Retinal pigment epithelial cell (primary cell): ENCODE measurements around the gene CD2BP2.

ENCODE experiments used
- DNase-seq: peaks from one replicate; pipeline ENCODE4 v3.0.0-alpha.2; 2010; ENCODE audit warnings: low read depth
- H3K4me3 ChIP-seq: 2 replicates; pipeline ENCODE4 v1.5.1; 2011; ENCODE audit warnings: mild to moderate bottlenecking, low read length, control low read depth, moderate library complexity
- TF ChIP-seq, protein P1 (sequence below): conservative IDR thresholded peaks from 2 replicates; pipeline ENCODE4 v1.5.1; 2011; ENCODE audit warnings: low read depth, low read length, control low read depth, inconsistent platforms

CD2BP2 gene

DNA sequence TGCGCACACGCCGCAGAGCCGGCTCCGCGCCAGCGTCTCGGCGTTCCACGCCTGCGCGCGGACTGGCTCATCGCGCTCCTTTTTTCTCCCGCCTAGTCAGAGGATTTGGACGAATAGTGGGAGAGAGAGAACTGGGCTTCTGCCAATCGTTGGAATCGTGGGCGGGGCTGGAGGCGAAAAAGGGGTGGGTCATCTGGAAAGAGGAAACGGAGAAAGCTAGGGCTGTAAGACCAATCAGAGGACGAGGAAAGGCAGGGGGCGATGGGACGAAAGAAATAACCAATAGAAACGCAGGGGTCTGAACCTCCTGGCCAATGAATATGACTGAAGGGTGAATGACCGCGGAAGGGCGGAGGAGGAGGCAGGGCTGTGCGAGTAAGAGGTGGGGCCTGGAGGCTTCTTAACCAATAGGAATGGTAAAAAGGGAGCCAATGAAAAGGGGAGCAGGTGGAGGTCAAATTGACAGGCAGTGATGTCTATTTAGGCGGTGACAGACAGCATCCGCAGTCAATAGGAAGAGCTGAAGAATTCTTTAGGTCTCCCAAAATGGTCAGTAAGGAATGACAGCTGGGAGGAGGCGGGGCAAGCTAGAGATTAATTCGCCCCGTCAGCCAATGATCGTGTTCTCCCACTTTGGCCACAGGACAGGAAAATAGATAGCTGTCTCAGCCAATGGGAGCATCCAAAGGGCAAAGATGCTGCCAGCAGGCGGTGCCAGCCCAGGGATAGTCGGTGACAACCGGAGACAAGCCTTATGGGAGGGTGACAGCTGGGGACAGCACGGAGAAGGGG is 15.5 kb upstream of the CD2BP2 start, which contains the start of gene TBC1D10B:
TSS of gene TBC1D10B (minus strand) at position 39 of the 792 bp plus-strand sequence. CDS start 311 bp downstream, outside the sequence.
- TF ChIP-seq, protein P1, sequence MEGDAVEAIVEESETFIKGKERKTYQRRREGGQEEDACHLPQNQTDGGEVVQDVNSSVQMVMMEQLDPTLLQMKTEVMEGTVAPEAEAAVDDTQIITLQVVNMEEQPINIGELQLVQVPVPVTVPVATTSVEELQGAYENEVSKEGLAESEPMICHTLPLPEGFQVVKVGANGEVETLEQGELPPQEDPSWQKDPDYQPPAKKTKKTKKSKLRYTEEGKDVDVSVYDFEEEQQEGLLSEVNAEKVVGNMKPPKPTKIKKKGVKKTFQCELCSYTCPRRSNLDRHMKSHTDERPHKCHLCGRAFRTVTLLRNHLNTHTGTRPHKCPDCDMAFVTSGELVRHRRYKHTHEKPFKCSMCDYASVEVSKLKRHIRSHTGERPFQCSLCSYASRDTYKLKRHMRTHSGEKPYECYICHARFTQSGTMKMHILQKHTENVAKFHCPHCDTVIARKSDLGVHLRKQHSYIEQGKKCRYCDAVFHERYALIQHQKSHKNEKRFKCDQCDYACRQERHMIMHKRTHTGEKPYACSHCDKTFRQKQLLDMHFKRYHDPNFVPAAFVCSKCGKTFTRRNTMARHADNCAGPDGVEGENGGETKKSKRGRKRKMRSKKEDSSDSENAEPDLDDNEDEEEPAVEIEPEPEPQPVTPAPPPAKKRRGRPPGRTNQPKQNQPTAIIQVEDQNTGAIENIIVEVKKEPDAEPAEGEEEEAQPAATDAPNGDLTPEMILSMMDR = peak; percentile 27
- DNase-seq = peak; percentile 100
- peak within 1 kb of the TSS; percentile 87 for H3K4me3 ChIP-seq

DNA sequence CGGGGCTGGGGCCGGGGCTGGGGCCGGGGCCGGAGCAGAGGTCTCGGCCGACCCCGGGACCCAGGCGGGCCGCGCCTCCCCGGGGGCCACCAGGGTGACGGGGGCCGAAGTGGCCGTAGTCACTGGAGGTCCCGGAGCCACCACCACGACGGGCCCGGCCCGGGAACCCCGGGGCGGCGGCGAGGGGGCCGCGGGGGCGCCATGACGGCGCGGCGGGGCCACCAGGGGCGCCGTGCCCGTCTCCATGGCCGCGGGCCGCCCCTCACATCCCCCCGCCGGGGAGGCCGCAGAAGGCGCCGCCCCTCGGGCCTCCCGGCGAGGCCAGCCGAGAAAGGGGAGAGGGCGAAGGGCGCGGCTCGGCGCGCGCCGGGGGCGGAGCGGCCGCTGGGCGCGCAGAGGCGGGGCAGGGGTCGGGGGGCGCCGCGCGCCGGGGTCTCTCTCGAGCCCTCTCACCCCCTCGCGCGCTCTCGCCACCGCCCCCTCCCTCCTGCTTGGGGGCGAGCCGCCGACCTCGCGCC is 14.9 kb upstream of the CD2BP2 start:
- H3K4me3 ChIP-seq = peak overlapping the region; percentile 87
- TF ChIP-seq, protein P1 = no peak
- DNase-seq = no peak

DNA sequence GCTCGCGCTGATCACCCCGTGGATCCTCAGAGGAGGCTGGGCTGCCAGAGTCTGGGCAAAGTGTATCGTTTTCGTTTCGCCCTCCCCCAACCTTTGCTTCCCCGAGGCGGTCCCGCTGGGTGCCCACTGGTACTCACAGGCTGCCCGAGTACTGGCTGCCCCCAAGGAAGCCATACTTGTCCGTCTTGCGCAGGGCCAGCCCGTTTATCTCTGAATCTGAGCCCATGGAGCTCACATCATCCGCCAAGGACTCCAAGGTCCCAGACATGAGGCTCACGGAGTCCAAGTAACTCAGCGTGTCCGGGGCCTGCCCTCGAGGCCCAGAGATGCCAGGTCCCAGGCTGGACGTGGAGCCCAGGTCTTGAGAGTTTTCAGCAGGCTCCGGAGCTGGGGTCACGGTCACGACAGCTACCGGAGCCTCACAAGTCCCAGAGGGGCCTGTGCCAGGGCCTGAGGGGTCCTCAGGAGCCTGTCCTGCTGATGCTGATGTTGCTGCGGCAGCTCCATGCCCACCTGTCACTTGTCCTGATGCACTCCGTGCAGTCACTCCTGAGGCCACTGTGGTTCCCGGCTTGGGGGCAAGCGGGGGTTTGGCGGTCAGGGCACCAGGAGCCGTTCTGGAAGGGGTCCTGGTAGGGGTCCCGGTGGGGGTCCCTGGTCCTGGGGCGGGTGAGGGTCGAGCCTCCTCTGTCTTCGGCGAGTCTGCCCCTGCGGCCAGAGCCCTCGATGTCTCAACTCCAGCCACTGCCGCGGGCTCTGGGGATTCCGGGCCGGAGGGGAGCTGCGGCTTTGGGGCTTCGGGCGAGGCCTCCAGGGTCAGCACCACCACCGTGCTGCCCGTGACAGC is 14.2 kb upstream of the CD2BP2 start:
- H3K4me3 ChIP-seq = peak overlapping the region; percentile 87
- TF ChIP-seq, protein P1 = no peak
- no peak for DNase-seq

DNA sequence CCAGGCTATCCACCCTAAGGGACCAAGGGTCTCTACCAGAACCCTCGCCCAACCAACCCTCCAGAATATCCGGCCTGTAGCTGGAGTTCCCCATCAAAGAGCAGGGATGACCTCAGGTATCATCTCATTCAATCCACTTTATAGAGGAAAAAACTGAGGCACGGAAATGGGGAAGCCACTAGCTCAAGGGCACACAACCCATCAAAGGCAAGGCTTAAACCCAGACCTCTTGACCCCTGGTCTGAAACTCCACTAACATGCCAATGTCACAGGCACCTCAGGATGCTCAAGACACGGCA is 13.6 kb upstream of the CD2BP2 start:
- no peak for DNase-seq
- TF ChIP-seq, protein P1 = no peak
- H3K4me3 ChIP-seq = peak overlapping the region; percentile 87

DNA sequence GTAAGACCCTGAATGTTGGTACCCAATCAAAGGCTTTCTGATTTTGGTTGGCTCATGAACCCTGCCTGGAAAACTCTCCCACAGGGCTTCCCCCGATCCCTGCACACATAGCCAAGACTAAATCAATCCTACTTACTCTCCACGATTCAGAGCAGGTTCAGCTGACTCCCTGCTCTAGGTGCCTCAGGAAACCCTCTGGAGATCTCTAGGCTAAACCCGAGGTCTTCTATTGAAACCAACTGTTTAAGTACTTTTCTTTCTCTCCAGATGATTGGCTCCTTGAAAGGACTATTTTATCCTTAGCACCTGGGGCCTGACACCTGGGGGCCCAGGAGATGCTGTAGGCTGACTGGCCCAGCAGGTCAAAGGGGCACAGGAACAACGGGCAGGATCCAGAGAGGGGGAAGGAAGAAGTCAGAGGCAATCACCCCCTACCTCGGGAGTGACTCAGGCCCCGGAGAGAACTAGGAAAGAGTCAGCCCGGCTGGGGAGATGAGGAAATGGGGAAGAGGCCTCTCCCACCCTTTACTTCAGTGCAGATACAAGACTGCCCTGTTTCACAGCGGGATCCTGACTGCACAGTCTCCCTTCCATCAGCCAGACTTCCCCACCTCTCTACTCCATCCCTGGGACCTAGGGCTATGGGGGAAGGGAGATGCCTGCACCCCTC is 13.1 kb upstream of the CD2BP2 start:
- peak overlapping the region; percentile 87 for H3K4me3 ChIP-seq
- no peak for DNase-seq
- TF ChIP-seq, protein P1 = no peak

DNA sequence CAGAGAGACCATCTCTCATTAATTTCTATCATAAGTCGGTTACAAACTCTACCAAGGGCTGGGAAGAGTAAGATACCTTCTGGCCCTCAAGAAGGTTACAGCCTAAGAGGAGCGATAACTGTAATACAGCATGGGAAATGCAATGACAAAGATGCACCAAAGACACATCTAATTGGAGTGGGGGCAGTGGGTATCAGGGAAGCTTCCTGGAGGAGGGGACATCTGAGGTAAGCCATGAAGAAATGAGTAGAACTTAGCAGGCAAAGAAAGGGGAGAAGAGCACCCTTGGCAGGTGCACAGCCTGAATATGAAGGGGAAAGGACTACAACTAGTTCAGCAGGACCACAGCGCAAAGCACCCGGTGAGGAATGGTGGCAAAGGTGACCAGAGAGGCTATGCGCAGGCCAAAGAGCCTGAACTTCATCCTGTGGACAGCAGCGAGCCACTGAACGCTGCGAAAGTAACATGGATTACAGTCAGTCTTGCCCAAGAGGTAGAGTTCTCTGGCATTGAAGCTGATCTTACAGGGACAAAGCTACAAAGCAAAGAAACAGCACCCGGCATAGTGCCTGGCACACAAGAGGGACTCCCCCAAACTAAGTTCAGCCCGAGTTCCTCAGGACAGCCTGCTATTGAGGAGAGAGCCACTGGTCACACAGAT is 12.4 kb upstream of the CD2BP2 start:
- TF ChIP-seq, protein P1 = no peak
- peak overlapping the region; percentile 87 for H3K4me3 ChIP-seq
- DNase-seq = no peak
